Mesothelial cell of epicardium (in vitro differentiated cells): ENCODE results near the gene CALML6. TPM values are rescaled to one million over a fixed set of nuclear protein-coding genes. Genes with fewer than 3 reads are reported as not detected.

Experiments
- DNase-seq, 2 experiments: peaks; one replicate each; pipeline ENCODE4 v3.0.0; 2021; ENCODE audit warnings: low spot score in 2 of 2; ENCODE audit not compliant: unreplicated experiment in 2 of 2
- H3K27ac Mint-ChIP-seq: 2 replicates; pipeline ENCODE4 v1.8.0; 2021; ENCODE audit warnings: mixed read lengths
- H3K27me3 Mint-ChIP-seq: 2 replicates; pipeline ENCODE4 v1.8.0; 2021; ENCODE audit warnings: low read depth, mixed read lengths
- H3K36me3 Mint-ChIP-seq: 2 replicates; pipeline ENCODE4 v1.8.0; 2021; ENCODE audit warnings: mixed read lengths
- H3K4me1 Mint-ChIP-seq: 2 replicates; pipeline ENCODE4 v1.8.0; 2021; ENCODE audit warnings: mixed read lengths
- H3K4me3 Mint-ChIP-seq: 2 replicates; pipeline ENCODE4 v1.8.0; 2021; ENCODE audit warnings: mild to moderate bottlenecking, moderate library complexity, mixed read lengths
- H3K9me3 Mint-ChIP-seq: 2 replicates; pipeline ENCODE4 v1.8.0; 2021; ENCODE audit warnings: mixed read lengths
- CTCF ChIP-seq: fragments of 200-600 bp; sonication (generic); IDR thresholded peaks from one replicate; pipeline ENCODE4 v1.5.0; 2021; ENCODE audit warnings: antibody characterized with exemption; ENCODE audit not compliant: unreplicated experiment
- total RNA-seq: library from RNA; stranded (reverse); gene quantifications from 3 replicates; pipeline ENCODE4 v1.2.1, GENCODE V29; 2021

CALML6 gene
- total RNA-seq, 1 donor from 2014 or later = 2.7 TPM

- Mint-ChIP-seq H3K4me3 (no peak overlapping the region), H3K27me3 (peaks cover 3% of the 10 kb centered on the region), H3K36me3 (no peaks in the 10 kb centered on the region), H3K4me1 (no peaks in the 10 kb centered on the region), H3K9me3 (no peaks in the 10 kb centered on the region), H3K27ac (no peak overlapping the region)
- TF ChIP-seq CTCF = no peak
- DNase-seq = no peak
Observed at GRCh38 chr1:1924386-1924785, 9.3 kb downstream of the CALML6 start.

- H3K36me3 Mint-ChIP-seq = no peaks in the 10 kb centered on the region
- no peaks in the 10 kb centered on the region for H3K9me3 Mint-ChIP-seq
- H3K27ac Mint-ChIP-seq = no peak overlapping the region
- H3K4me3 Mint-ChIP-seq = no peak overlapping the region
- H3K27me3 Mint-ChIP-seq = peaks cover 3% of the 10 kb centered on the region
- no peak for DNase-seq
- no peak for TF ChIP-seq CTCF
- H3K4me1 Mint-ChIP-seq = no peaks in the 10 kb centered on the region
Observed at GRCh38 chr1:1924849-1925248, 9.8 kb downstream of the CALML6 start.

GRCh38 chr1:1925437-1926345, 10.6 kb downstream of the CALML6 start:
- Mint-ChIP-seq H3K27ac (no peak overlapping the region), H3K4me3 (no peak overlapping the region), H3K4me1 (no peaks in the 10 kb centered on the region), H3K27me3 (peaks cover 3% of the 10 kb centered on the region), H3K36me3 (no peaks in the 10 kb centered on the region), H3K9me3 (no peaks in the 10 kb centered on the region)
- TF ChIP-seq CTCF = no peak
- no peak for DNase-seq

GRCh38 chr1:1926346-1926811, 11.3 kb downstream of the CALML6 start:
- DNase-seq = no peak

GRCh38 chr1:1926886-1927660, 12.0 kb downstream of the CALML6 start:
- Mint-ChIP-seq H3K27me3 (peaks cover 3% of the 10 kb centered on the region), H3K36me3 (no peaks in the 10 kb centered on the region), H3K4me3 (no peak overlapping the region), H3K27ac (no peak overlapping the region), H3K4me1 (no peaks in the 10 kb centered on the region), H3K9me3 (no peaks in the 10 kb centered on the region)
- DNase-seq = no peak
- no peak for TF ChIP-seq CTCF

More at GRCh38 chr1:1926346-1926811, 11.3 kb downstream of the CALML6 start:
- Mint-ChIP-seq H3K27me3 (peaks cover 3% of the 10 kb centered on the region), H3K4me3 (no peak overlapping the region), H3K36me3 (no peaks in the 10 kb centered on the region), H3K4me1 (no peaks in the 10 kb centered on the region), H3K9me3 (no peaks in the 10 kb centered on the region), H3K27ac (no peak overlapping the region)
- TF ChIP-seq CTCF = no peak
